SK-N-MC (cell line): ENCODE measurements around the gene TIPRL.
A peak's percentile ranks its signal among the peaks of the same experiment; 100 is the strongest.

Experiments
- DNase-seq: peaks from one replicate; pipeline ENCODE4 v3.0.0-alpha.2; 2011; ENCODE audit warnings: low read depth, low spot score
- H3K27ac ChIP-seq: fragments of 200-600 bp; sonication (generic); 2 replicates; pipeline ENCODE4 v1.5.1; 2016; ENCODE audit warnings: mixed run types
- H3K36me3 ChIP-seq: fragments of 200-600 bp; sonication (generic); 2 replicates; pipeline ENCODE4 v1.6.1; 2017; ENCODE audit warnings: antibody characterized with exemption, low read length, mixed read lengths; ENCODE audit not compliant: insufficient read depth
- H3K4me3 ChIP-seq: fragments of 200-600 bp; sonication (generic); 2 replicates; pipeline ENCODE4 v1.5.1; 2016
- H3K9ac ChIP-seq: fragments of 200-600 bp; sonication (generic); 2 replicates; pipeline ENCODE4 v1.8.0; 2017; ENCODE audit warnings: mixed run types, mixed read lengths; ENCODE audit not compliant: insufficient read length
- H3K9me3 ChIP-seq: fragments of 200-600 bp; sonication (generic); 2 replicates; pipeline ENCODE4 v1.6.1; 2017; ENCODE audit warnings: low read depth, mild to moderate bottlenecking, antibody characterized with exemption, low read length, moderate library complexity, mixed read lengths
- EZH2 ChIP-seq: fragments of 200-600 bp; sonication (generic); IDR thresholded peaks from one replicate; pipeline ENCODE4 v1.6.1; 2017; ENCODE audit warnings: antibody characterized with exemption
- FOXP2 ChIP-seq: optimal IDR thresholded peaks from 2 replicates; pipeline ENCODE3; 2011; ENCODE audit warnings: mild to moderate bottlenecking, moderate library complexity; ENCODE audit not compliant: insufficient read depth; ENCODE audit errors: extremely low read length, control extremely low read depth
- POLR2AphosphoS5 ChIP-seq: IDR thresholded peaks from 2 replicates; pipeline ENCODE4 v1.6.1; 2012; ENCODE audit warnings: mild to moderate bottlenecking, low read depth, low read length, borderline replicate concordance

The TIPRL gene

DNA sequence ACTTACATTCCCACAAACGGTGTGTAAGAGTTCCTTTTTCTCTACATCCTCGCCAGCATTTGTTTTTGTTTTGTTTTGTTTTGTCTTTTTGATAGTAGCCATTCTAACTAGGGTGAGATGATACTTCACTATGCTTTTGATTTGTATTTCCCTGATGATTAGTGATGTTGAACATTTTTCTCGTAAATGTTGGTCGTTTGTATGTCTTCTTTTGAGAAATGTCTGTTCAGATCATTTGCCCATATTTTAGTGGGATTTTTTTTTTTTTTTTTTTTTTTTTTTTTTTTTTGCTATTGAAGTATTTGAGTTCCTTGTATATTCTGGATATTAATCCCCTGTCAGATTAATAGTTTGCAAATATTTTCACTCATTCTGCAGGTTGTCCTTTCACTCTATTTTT lies 22.9 kb upstream of the TIPRL start:
- no peaks in the 10 kb centered on the region for H3K36me3 ChIP-seq
- no peak overlapping the region for H3K27ac ChIP-seq
- DNase-seq = no peak
- no peak overlapping the region for H3K9ac ChIP-seq
- H3K9me3 ChIP-seq = peaks cover 12% of the 10 kb centered on the region; the same call in 1 of the 2 replicates
- TF ChIP-seq POLR2AphosphoS5 = no peak
- TF ChIP-seq FOXP2 = no peak
- no peak for TF ChIP-seq EZH2
- no peak overlapping the region for H3K4me3 ChIP-seq

DNA sequence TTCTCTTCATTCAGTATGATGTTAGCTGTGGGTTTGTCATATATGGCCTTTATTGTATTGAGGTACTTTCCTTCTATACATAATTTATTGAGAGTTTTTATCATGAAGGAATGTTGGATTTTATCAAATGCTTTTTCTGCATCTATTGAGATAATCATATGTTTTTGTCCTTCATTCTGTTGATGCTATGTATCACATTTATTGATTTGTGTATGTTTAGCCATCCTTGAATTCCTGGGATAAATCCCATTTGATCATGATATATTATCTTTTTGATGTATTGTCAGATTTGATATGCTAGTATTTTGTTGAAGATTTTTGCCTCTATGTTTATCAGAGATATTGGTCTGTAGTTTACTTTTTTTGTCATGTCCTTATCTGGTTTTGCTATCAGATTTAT lies 21.1 kb upstream of the TIPRL start:
- Histone ChIP-seq H3K36me3 (no peaks in the 10 kb centered on the region), H3K9me3 (peaks cover 12% of the 10 kb centered on the region; the same call in 1 of the 2 replicates), H3K27ac (no peak overlapping the region), H3K4me3 (no peak overlapping the region), H3K9ac (no peak overlapping the region)
- no peak for DNase-seq
- TF ChIP-seq POLR2AphosphoS5 (no peak), EZH2 (no peak), FOXP2 (no peak)

DNA sequence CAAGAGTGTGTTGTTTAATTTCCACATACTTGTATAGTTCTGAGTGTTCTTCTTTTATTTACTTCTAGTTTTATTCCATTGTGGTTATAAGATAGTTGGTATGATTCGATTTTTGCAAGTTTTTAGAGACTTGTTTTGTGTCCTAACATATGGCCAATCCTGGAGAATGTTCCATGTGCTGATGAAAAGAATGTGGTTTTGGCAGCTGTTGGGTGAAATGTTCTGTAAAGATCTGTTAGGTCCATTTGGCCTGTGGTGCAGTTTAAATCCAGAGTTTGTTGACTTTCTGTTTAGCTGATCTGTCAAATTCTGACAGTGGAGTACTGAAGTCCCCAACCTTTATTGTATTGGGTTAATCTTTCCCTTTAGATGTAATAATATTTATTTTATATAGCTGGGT lies 19.5 kb upstream of the TIPRL start:
- Histone ChIP-seq H3K27ac (no peak overlapping the region), H3K4me3 (no peak overlapping the region), H3K9ac (no peak overlapping the region), H3K9me3 (peaks cover 12% of the 10 kb centered on the region; the same call in 1 of the 2 replicates), H3K36me3 (no peaks in the 10 kb centered on the region)
- no peak for DNase-seq
- TF ChIP-seq FOXP2 = no peak
- TF ChIP-seq POLR2AphosphoS5 = no peak
- TF ChIP-seq EZH2 = no peak

DNA sequence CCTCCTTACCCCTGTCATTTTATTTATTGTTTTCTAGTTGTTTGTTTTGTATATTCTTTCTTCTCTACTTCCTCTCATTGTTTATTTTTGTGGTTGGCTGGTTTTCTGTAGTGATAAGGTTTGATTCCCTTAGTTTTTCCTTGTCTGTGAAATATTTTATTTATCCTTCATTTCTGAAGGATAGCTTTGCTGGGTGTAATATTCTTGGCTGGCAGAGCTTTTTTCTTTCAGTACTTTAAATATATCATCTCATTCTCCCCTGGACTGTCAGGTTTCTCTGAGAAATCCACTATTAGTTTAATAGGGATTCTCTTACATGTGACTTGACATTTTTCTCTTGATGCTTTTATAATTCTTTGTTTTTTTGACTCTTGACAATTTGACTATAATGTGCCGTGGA lies 18.8 kb upstream of the TIPRL start:
- Histone ChIP-seq H3K27ac (no peak overlapping the region), H3K36me3 (no peaks in the 10 kb centered on the region), H3K9ac (no peak overlapping the region), H3K4me3 (no peak overlapping the region), H3K9me3 (peaks cover 12% of the 10 kb centered on the region; the same call in 1 of the 2 replicates)
- TF ChIP-seq FOXP2 = no peak
- TF ChIP-seq EZH2 = no peak
- TF ChIP-seq POLR2AphosphoS5 = no peak
- no peak for DNase-seq

DNA sequence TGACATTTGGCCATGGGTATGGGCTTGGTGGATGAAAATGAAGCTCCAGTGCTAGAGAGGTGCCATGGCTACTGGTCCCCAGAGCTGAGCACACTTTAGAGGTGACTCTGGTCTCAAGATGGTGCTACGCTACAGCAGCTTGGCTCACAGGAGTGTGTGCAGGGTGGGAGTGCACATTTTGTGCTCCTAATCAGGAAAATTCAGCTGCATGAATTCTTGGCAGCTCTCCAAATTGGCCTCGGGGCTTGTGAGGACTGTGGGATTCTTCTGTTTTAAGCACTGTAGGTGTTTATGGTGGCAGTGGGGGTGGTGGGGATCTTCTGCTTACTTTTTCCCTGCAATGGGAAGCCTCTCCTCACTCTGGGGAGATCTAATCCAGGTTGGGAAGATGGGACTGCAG lies 17.3 kb upstream of the TIPRL start:
- peak overlapping the region; percentile 28 for H3K4me3 ChIP-seq
- peaks cover 12% of the 10 kb centered on the region; the same call in 1 of the 2 replicates for H3K9me3 ChIP-seq
- no peak overlapping the region for H3K9ac ChIP-seq
- TF ChIP-seq POLR2AphosphoS5 = peak; percentile 33; the same call in 1 of the 2 replicates
- no peak for TF ChIP-seq EZH2
- TF ChIP-seq FOXP2 = no peak
- no peak overlapping the region for H3K27ac ChIP-seq
- peak; percentile 89 for DNase-seq
- no peaks in the 10 kb centered on the region for H3K36me3 ChIP-seq

DNA sequence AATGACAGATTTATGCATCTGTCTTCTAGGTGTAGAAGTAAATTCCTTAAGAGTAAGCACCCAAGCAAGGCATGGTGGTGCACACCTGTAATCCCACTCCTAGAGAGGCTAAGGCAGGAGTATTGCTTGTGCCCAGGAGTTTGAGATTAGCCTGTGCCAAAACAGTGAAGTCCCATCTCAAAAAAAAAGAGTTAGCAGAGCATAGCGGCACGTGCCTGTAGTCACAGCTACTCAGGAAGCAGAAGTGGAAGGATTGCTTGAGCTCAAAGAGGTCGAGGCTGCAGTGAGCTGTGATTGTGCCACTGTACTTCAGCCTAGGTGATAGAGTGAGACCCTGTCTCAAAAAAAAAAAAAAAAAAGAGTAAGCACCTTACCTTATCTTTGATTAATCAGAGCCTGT lies 15.1 kb upstream of the TIPRL start:
- Histone ChIP-seq H3K27ac (no peak overlapping the region), H3K36me3 (no peaks in the 10 kb centered on the region), H3K4me3 (no peak overlapping the region), H3K9ac (no peak overlapping the region), H3K9me3 (peaks cover 7% of the 10 kb centered on the region; the same call in 1 of the 2 replicates)
- DNase-seq = no peak
- TF ChIP-seq POLR2AphosphoS5 (no peak), EZH2 (no peak), FOXP2 (no peak)

DNA sequence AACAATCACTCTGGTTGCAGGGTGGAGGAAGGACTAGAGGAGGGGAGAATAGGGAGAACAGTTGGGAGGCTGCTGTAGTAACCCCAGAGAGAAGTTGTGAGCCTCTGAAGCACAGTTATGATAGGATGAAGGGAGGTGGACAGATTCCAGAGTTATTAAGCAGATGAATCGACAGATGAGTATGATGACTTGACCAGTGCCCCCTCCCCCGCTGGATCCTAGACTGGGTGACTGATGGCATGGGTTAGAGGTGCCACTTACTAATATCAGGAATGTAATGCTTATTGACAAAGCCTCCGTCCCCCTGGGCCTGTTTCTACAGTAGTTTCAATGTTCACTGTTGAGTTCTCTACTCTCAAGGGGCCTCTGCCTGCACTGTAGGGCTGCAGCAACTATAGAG lies 14.0 kb upstream of the TIPRL start:
- no peaks in the 10 kb centered on the region for H3K36me3 ChIP-seq
- H3K9me3 ChIP-seq = peaks cover 3% of the 10 kb centered on the region; the same call in 1 of the 2 replicates
- H3K9ac ChIP-seq = no peak overlapping the region
- no peak for TF ChIP-seq FOXP2
- no peak for TF ChIP-seq EZH2
- no peak for TF ChIP-seq POLR2AphosphoS5
- no peak overlapping the region for H3K27ac ChIP-seq
- no peak overlapping the region for H3K4me3 ChIP-seq
- DNase-seq = no peak

DNA sequence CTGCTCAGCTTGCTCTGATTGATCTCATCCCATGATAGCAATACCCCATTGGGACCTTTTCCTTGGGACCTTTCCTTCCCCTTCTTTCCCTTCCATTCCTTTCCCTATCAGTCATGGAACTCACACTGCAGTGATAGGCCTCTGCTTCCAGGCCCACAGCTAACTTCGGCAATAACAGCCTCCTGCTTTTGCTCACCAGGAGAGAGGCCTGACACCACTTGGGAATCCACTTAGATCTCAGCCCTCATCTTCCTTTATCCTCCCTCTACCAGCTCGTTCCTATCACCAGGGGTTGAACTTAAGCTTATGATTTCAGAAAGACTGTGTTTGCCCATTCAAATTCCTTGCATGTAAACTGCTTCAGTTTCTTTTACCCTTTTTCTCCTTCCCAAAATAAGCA lies 11.0 kb upstream of the TIPRL start:
- Histone ChIP-seq H3K9me3 (no peaks in the 10 kb centered on the region), H3K36me3 (no peaks in the 10 kb centered on the region), H3K4me3 (no peak overlapping the region), H3K27ac (no peak overlapping the region), H3K9ac (no peak overlapping the region)
- no peak for TF ChIP-seq FOXP2
- TF ChIP-seq POLR2AphosphoS5 = no peak
- TF ChIP-seq EZH2 = no peak
- no peak for DNase-seq

DNA sequence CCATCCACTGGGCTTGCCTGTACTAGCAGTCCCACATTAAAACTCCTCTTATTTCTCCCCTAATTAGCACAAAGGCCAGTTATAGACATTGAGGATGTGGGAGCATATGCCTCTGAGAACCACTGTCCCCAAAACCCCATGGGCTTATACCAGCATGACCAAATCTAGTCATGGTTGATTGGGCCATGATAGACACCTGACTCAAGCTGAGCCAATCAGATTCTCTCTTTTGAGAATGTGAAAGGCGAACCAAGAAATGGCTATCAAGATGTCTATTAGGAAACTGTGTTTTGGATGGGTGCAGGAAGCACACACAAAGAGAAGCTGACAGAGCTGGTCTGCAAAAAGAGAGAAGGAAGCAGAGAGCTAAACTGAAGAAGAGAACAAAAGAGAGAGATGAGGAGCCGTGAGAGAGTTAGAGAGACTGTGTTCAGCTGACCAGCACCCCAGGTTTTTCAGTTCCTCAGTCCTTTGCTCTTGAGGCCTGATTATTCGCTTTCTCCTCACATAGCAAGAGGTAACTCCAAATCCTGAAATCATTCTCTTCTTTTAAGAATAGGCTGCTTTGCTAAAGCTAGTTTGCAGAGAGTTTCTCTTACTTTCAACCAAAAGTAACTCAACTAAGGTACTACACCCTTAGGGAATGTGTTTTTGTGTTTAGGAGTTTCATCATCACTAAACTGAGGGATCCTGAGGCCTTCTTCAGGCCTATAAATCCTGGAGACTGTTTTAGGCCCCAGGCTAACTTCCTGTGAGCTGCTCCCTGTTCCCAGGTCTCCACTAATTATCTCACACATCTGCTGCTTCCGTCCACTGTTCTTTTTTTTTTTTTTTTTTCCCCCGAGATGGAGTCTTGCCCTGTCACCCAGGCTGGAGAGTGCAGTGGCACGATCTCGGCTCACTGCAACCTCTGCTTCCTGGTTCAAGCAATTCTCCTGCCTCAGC lies 7.9 kb upstream of the TIPRL start:
- Histone ChIP-seq H3K36me3 (no peaks in the 10 kb centered on the region), H3K9ac (peak overlapping the region; percentile 24), H3K27ac (peak overlapping the region; percentile 90), H3K4me3 (peak overlapping the region; percentile 11; the same call in 1 of the 2 replicates), H3K9me3 (no peaks in the 10 kb centered on the region)
- peak; percentile 71 for DNase-seq
- TF ChIP-seq POLR2AphosphoS5 (no peak), EZH2 (no peak), FOXP2 (no peak)
